H9 (cell line): Measurements from ENCODE around the gene SHROOM1. TPM values are rescaled to one million over a fixed set of nuclear protein-coding genes. Genes with fewer than 3 reads are reported as not detected.

ENCODE experiments used
- DNase-seq: peaks from one replicate; pipeline ENCODE4 v3.0.0-alpha.2; 2017
- H2AFZ ChIP-seq: one replicate; pipeline ENCODE4 v1.6.1; 2013; ENCODE audit warnings: mild to moderate bottlenecking, low read length, control low read depth, moderate library complexity
- H2AK5ac ChIP-seq: 2 replicates; pipeline ENCODE4 v1.6.1; 2013; ENCODE audit warnings: low read length, control low read depth, mixed read lengths; ENCODE audit not compliant: insufficient read length
- H2BK120ac ChIP-seq: one replicate; pipeline ENCODE4 v1.6.1; 2013; ENCODE audit warnings: low read depth, mild to moderate bottlenecking, low read length, control low read depth, inconsistent platforms; ENCODE audit not compliant: poor library complexity, severe bottlenecking
- H2BK12ac ChIP-seq: 2 replicates; pipeline ENCODE4 v1.6.1; 2013; ENCODE audit warnings: low read length, control low read depth, mixed read lengths, low read depth; ENCODE audit not compliant: insufficient read length
- H2BK15ac ChIP-seq: 2 replicates; pipeline ENCODE4 v1.6.1; 2013; ENCODE audit warnings: low read depth, low read length, control low read depth
- H2BK20ac ChIP-seq: one replicate; pipeline ENCODE4 v1.6.1; 2013; ENCODE audit warnings: low read depth, mild to moderate bottlenecking, low read length, control low read depth, inconsistent platforms; ENCODE audit not compliant: poor library complexity, severe bottlenecking
- H2BK5ac ChIP-seq: 2 replicates; pipeline ENCODE4 v1.6.1; 2013; ENCODE audit warnings: low read length, control low read depth, mixed read lengths; ENCODE audit not compliant: insufficient read length
- H3K14ac ChIP-seq: 2 replicates; pipeline ENCODE4 v1.6.1; 2013; ENCODE audit warnings: low read length, control low read depth; ENCODE audit not compliant: insufficient read depth
- H3K18ac ChIP-seq: 2 replicates; pipeline ENCODE4 v1.6.1; 2013; ENCODE audit warnings: low read depth, mild to moderate bottlenecking, mixed read lengths, low read length, control low read depth; ENCODE audit not compliant: insufficient read length
- H3K23ac ChIP-seq: 2 replicates; pipeline ENCODE4 v1.6.1; 2013; ENCODE audit warnings: low read length, control low read depth, mixed read lengths, low read depth; ENCODE audit not compliant: insufficient read length
- H3K23me2 ChIP-seq: 2 replicates; pipeline ENCODE4 v1.6.1; 2013; ENCODE audit warnings: low read depth, mild to moderate bottlenecking, mixed read lengths, low read length, control low read depth; ENCODE audit not compliant: insufficient read length, poor library complexity, severe bottlenecking
- H3K27ac ChIP-seq: 2 replicates; pipeline ENCODE4 v1.5.1; 2013; ENCODE audit warnings: low read length, control low read depth, mixed read lengths, low read depth; ENCODE audit not compliant: insufficient read length
- H3K27me3 ChIP-seq: 2 replicates; pipeline ENCODE4 v1.6.1; 2013; ENCODE audit warnings: low read length, control low read depth, inconsistent platforms; ENCODE audit not compliant: insufficient read depth
- H3K4ac ChIP-seq: 2 replicates; pipeline ENCODE4 v1.6.1; 2013; ENCODE audit warnings: low read depth, mild to moderate bottlenecking, control low read depth, inconsistent platforms, low read length, moderate library complexity
- H3K4me1 ChIP-seq: 2 replicates; pipeline ENCODE4 v1.6.1; 2013; ENCODE audit warnings: low read length, control low read depth, inconsistent platforms; ENCODE audit not compliant: insufficient read depth
- H3K4me2 ChIP-seq: 2 replicates; pipeline ENCODE4 v1.6.1; 2013; ENCODE audit warnings: low read length, control low read depth, mixed read lengths; ENCODE audit not compliant: insufficient read length, insufficient read depth
- H3K56ac ChIP-seq: 2 replicates; pipeline ENCODE4 v1.6.1; 2013; ENCODE audit warnings: low read depth, mild to moderate bottlenecking, mixed read lengths, low read length, control low read depth; ENCODE audit not compliant: insufficient read length
- H3K79me1 ChIP-seq: 2 replicates; pipeline ENCODE4 v1.6.1; 2013; ENCODE audit warnings: low read depth, mild to moderate bottlenecking, moderate library complexity, low read length, control low read depth, inconsistent platforms; ENCODE audit not compliant: insufficient read depth, poor library complexity, severe bottlenecking
- H3K79me2 ChIP-seq: 2 replicates; pipeline ENCODE4 v1.6.1; 2013; ENCODE audit warnings: low read length, control low read depth, inconsistent platforms; ENCODE audit not compliant: insufficient read depth
- H3K9ac ChIP-seq: 2 replicates; pipeline ENCODE4 v1.6.1; 2013; ENCODE audit warnings: low read length, control low read depth, mixed read lengths; ENCODE audit not compliant: insufficient read length; ENCODE audit errors: extremely low read depth
- H3K9me3 ChIP-seq: one replicate; pipeline ENCODE4 v1.6.1; 2013; ENCODE audit warnings: low read depth, low read length, inconsistent platforms; ENCODE audit not compliant: control insufficient read depth
- H3T11ph ChIP-seq: one replicate; pipeline ENCODE4 v1.6.1; 2013; ENCODE audit warnings: mild to moderate bottlenecking, low read length, control low read depth, inconsistent platforms
- H4K20me1 ChIP-seq: one replicate; pipeline ENCODE4 v1.6.1; 2013; ENCODE audit not compliant: control insufficient read depth, insufficient read length, insufficient read depth
- H4K5ac ChIP-seq: 2 replicates; pipeline ENCODE4 v1.6.1; 2013; ENCODE audit warnings: low read depth, mild to moderate bottlenecking, mixed read lengths, low read length, control low read depth; ENCODE audit not compliant: insufficient read length
- H4K8ac ChIP-seq: replicated peaks from 2 replicates; pipeline ENCODE4 v1.6.1; 2013; ENCODE audit warnings: low read length, control low read depth, mixed read lengths, low read depth; ENCODE audit not compliant: insufficient read length
- H4K91ac ChIP-seq: 2 replicates; pipeline ENCODE4 v1.6.1; 2013; ENCODE audit warnings: low read depth, mild to moderate bottlenecking, moderate library complexity, mixed read lengths, low read length, control low read depth; ENCODE audit not compliant: insufficient read length
- H3K27ac Mint-ChIP-seq, 3 experiments: 2 replicates in 2 of 3; 3 replicates in 1 of 3; pipeline ENCODE4 v1.8.0; 2020 to 2021; ENCODE audit warnings: mixed read lengths in 3 of 3, mild to moderate bottlenecking in 1 of 3, moderate library complexity in 1 of 3
- H3K27me3 Mint-ChIP-seq: 2 replicates; pipeline ENCODE4 v1.8.0; 2021; ENCODE audit warnings: low read depth, mild to moderate bottlenecking, moderate library complexity, mixed read lengths
- H3K36me3 Mint-ChIP-seq, 3 experiments: 2 replicates in 2 of 3; 3 replicates in 1 of 3; pipeline ENCODE4 v1.8.0; 2020 to 2021; ENCODE audit warnings: low read depth in 3 of 3, mixed read lengths in 3 of 3; ENCODE audit not compliant: insufficient read depth in 1 of 3
- H3K4me1 Mint-ChIP-seq, 2 experiments: 2 replicates each; pipeline ENCODE4 v1.8.0; 2020; ENCODE audit warnings: mixed read lengths in 2 of 2
- H3K4me3 Mint-ChIP-seq, 2 experiments: 2 replicates in 1 of 2; 3 replicates in 1 of 2; pipeline ENCODE4 v1.8.0; 2020 to 2021; ENCODE audit warnings: mild to moderate bottlenecking in 2 of 2, mixed read lengths in 2 of 2, moderate library complexity in 1 of 2
- H3K9me3 Mint-ChIP-seq, 2 experiments: 2 replicates in 1 of 2; 3 replicates in 1 of 2; pipeline ENCODE4 v1.8.0; 2020; ENCODE audit warnings: mild to moderate bottlenecking in 2 of 2, mixed read lengths in 2 of 2, moderate library complexity in 1 of 2
- WGBS: extraction: QIAGEN DNeasy Blood & Tissue Kit; methylation state at CpG from one replicate; pipeline ENCODE4 v1.1.7; 2013; ENCODE audit warnings: missing lambda C conversion rate, low lambda C conversion rate, mixed read lengths; ENCODE audit not compliant: insufficient read length; ENCODE audit errors: extremely low coverage; 5-methylcytosine and 5-hydroxymethylcytosine counted together
- total RNA-seq: library from RNA; stranded (reverse); gene quantifications from 2 replicates; pipeline ENCODE4 v1.2.1, GENCODE V29; 2021
- TF ChIP-seq, protein P1 (sequence below): fragments of 200-600 bp; sonication (generic); conservative IDR thresholded peaks from 3 replicates; pipeline ENCODE4 v1.8.0; 2021; ENCODE audit warnings: antibody characterized with exemption, mild to moderate bottlenecking

The SHROOM1 gene
- total RNA-seq, 1 experiment from 2014 or later: 7.0 TPM

DNA sequence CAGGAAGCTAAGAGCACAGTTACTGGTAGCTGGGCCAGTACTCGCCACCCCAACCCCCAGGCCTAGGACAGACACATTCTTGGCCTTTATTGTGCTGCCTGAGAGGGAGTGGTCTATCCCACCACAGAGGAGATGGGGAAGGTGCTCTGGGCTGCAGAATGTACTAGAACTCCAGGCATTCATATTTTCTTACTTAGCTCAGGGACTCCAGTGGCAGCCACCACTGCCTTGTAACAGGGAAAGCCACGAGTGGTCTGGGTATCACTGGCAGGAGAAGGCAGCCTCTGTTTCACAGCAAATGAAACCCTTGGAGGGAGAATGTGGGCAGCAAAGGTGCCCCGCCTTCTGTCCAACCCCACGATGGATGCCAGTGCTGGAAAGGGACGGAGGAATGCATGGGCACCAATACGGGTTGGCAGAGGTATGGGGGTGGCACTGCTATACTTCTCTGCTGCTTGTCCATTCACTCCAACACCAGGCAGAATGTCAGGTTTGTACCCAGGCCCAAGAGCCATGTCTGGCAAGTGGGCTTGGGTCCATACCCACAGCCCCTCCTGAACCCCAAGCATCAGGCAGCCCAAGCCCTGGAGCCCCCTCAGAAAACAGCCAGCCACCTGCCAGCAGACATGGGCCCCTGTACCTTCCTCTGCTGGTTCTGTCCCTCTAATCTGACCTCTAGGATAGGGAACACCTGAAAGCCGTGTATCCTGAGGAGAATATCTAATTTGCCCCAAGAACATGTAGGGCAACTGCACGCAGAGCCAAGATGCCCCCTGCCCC, 58.0 kb downstream of the SHROOM1 start:
- peaks cover 25 to 32% of the 10 kb centered on the region in 2 experiments for H3K4me1 Mint-ChIP-seq
- Histone ChIP-seq H3K9ac (no peak overlapping the region), H3K27me3 (peaks cover 3% of the 10 kb centered on the region; the same call in 1 of the 2 replicates), H3K14ac (no peak overlapping the region), H4K5ac (no peak overlapping the region), H3K18ac (no peak overlapping the region), H3K4me2 (no peak overlapping the region), H4K91ac (no peak overlapping the region), H3K23ac (no peak overlapping the region), H2BK15ac (no peak overlapping the region), H4K20me1 (no peaks in the 10 kb centered on the region), H2BK12ac (no peak overlapping the region), H3K79me1 (peaks cover 2% of the 10 kb centered on the region), H3K23me2 (peaks cover 8% of the 10 kb centered on the region), H2BK5ac (no peak overlapping the region), H2BK20ac (no peak overlapping the region), H3K4me1 (peaks cover 8% of the 10 kb centered on the region; the same call in 1 of the 2 replicates), H2BK120ac (no peak overlapping the region), H3K9me3 (no peaks in the 10 kb centered on the region), H3K56ac (no peak overlapping the region), H3K4ac (no peak overlapping the region), H4K8ac (no peak overlapping the region), H3K79me2 (peaks cover 2% of the 10 kb centered on the region; the same call in 1 of the 2 replicates), H3T11ph (no peak overlapping the region), H2AK5ac (no peak overlapping the region), H3K27ac (no peak overlapping the region), H2AFZ (no peak overlapping the region)
- H3K27me3 Mint-ChIP-seq: peaks cover 44% of the 10 kb centered on the region
- H3K36me3 Mint-ChIP-seq: no peaks in the 10 kb centered on the region
- H3K27ac Mint-ChIP-seq: peak overlapping the region in 1 of 3 experiments; percentile 52; a peak in 2 of 7 replicates
- no CpG with 5 or more reads among the region's 8 CpGs for WGBS
- H3K4me3 Mint-ChIP-seq: no peak overlapping the region
- TF ChIP-seq, protein P1, sequence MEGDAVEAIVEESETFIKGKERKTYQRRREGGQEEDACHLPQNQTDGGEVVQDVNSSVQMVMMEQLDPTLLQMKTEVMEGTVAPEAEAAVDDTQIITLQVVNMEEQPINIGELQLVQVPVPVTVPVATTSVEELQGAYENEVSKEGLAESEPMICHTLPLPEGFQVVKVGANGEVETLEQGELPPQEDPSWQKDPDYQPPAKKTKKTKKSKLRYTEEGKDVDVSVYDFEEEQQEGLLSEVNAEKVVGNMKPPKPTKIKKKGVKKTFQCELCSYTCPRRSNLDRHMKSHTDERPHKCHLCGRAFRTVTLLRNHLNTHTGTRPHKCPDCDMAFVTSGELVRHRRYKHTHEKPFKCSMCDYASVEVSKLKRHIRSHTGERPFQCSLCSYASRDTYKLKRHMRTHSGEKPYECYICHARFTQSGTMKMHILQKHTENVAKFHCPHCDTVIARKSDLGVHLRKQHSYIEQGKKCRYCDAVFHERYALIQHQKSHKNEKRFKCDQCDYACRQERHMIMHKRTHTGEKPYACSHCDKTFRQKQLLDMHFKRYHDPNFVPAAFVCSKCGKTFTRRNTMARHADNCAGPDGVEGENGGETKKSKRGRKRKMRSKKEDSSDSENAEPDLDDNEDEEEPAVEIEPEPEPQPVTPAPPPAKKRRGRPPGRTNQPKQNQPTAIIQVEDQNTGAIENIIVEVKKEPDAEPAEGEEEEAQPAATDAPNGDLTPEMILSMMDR: no peak
- H3K9me3 Mint-ChIP-seq: no peaks in the 10 kb centered on the region
- no peak for DNase-seq

Other genes starting within 250 kb of the SHROOM1 start
- not detected in 2 replicates for gene IL13, start 172.5 kb downstream of the SHROOM1 start, total RNA-seq
- not detected in 2 replicates for gene IL4, start 156.7 kb downstream of the SHROOM1 start, total RNA-seq
- gene KIF3A, start 93.1 kb downstream of the SHROOM1 start, total RNA-seq: 12.9 and 13.2 TPM in 2 replicates
- 0.57 and 0.90 TPM in 2 replicates for gene CCNI2, start 83.2 kb downstream of the SHROOM1 start, total RNA-seq
- gene SEPTIN8, start 53.4 kb downstream of the SHROOM1 start, total RNA-seq: 36.0 and 38.2 TPM in 2 replicates
- gene SOWAHA, start 17.3 kb downstream of the SHROOM1 start, total RNA-seq: 0.20 and 0.31 TPM in 2 replicates
- gene GDF9, start 35.8 kb upstream of the SHROOM1 start, total RNA-seq: 0.24 and 0.57 TPM in 2 replicates
- 293 and 306 TPM in 2 replicates for gene UQCRQ, start 36.0 kb upstream of the SHROOM1 start, total RNA-seq
- 1.0 and 1.4 TPM in 2 replicates for gene LEAP2, start 43.0 kb upstream of the SHROOM1 start, total RNA-seq
- 68.1 and 73.2 TPM in 2 replicates for gene AFF4, start 133.0 kb upstream of the SHROOM1 start, total RNA-seq
- 34.0 and 34.4 TPM in 2 replicates for gene ZCCHC10, start 195.9 kb upstream of the SHROOM1 start, total RNA-seq
- 293 and 300 TPM in 2 replicates for gene HSPA4, start 221.4 kb upstream of the SHROOM1 start, total RNA-seq